HL-60 (cell line): Measurements from ENCODE around the gene ICA1.

ENCODE experiments used
- CTCF ChIP-seq: IDR thresholded peaks from one replicate; pipeline ENCODE4 v1.5.1; 2011; ENCODE audit warnings: low read length, control low read depth, inconsistent platforms; ENCODE audit not compliant: insufficient read depth
- GABPA ChIP-seq: IDR thresholded peaks from 2 replicates; pipeline ENCODE4 v1.6.1; 2012; ENCODE audit warnings: low read depth

- TF ChIP-seq CTCF, result no peak
- no peak for TF ChIP-seq GABPA
These were observed 77.7 kb downstream of the ICA1 start for GRCh38 chr7:8184221-8184620.
